Measurements from ENCODE around the gene PRR20G. TPM values are rescaled to one million over a fixed set of nuclear protein-coding genes. Genes with fewer than 3 reads are reported as not detected.

The PRR20G gene
- total RNA-seq, 3 donors from 2014 or later: not detected

DNA sequence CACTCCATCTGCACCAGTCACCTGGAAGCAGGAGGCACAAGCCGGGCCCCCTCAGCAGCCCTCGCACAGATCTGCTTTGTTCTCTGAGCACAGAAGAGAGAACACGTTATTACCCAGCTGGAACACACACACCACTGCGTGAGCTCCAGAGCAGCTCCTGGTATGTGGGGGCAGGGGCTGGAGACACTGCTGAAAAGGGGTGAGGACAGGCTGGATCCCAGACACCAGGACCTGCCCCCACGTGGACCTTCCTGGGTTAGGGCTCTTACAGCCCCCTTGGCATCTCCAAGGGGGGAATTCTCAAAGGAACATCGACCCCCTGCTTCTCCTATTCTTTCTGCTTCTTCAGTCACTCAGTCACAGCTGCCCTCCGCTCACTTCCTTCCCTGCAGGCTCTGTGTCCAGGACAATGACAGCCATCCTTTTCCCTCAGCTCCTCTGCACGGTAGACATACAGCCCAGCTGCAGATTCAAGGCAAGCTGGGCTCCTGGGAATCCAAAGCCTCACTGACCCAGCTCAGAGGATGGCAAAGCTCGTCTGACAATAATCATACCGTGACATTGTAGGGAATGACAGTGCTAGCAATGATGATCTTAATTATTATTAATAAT lies 33.7 kb downstream of the PRR20G start:
- intact Hi-C loops (cut with DNase I, micrococcal nuclease): no loop called here
- DNase-seq: no peak
- no peaks in the 10 kb centered on the region for H3K36me3 ChIP-seq (ENCODE audit: low read depth)
- H3K9me3 ChIP-seq: no peaks in the 10 kb centered on the region
- no peak for ATAC-seq
- H3K4me1 ChIP-seq (ENCODE audit: low read depth): no peaks in the 10 kb centered on the region
- TF ChIP-seq, protein P1, sequence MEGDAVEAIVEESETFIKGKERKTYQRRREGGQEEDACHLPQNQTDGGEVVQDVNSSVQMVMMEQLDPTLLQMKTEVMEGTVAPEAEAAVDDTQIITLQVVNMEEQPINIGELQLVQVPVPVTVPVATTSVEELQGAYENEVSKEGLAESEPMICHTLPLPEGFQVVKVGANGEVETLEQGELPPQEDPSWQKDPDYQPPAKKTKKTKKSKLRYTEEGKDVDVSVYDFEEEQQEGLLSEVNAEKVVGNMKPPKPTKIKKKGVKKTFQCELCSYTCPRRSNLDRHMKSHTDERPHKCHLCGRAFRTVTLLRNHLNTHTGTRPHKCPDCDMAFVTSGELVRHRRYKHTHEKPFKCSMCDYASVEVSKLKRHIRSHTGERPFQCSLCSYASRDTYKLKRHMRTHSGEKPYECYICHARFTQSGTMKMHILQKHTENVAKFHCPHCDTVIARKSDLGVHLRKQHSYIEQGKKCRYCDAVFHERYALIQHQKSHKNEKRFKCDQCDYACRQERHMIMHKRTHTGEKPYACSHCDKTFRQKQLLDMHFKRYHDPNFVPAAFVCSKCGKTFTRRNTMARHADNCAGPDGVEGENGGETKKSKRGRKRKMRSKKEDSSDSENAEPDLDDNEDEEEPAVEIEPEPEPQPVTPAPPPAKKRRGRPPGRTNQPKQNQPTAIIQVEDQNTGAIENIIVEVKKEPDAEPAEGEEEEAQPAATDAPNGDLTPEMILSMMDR (IDR thresholded peaks at IDR 0.05): no peak
- H3K4me3 ChIP-seq: no peak overlapping the region

DNA sequence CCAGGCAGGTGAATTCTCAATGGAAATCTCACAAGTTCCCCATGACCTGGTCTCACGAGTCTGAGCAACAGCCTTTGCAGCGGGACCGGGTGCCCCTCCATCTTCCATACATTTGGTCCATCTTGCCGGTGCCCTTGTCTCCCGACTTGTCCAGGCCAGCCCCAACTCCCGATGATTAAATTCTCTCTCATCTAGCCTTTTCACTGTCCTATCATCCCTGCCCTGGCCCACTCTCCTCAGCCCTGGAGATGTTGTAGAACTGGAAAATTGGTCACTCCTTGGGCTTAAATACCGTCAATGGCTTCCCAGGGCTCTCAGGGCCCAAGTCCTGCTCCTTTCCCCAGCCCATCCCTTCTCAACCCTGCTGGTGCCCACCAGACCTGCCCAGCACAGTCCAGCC lies 34.4 kb downstream of the PRR20G start:
- DNase-seq (no peak), ATAC-seq (no peak)
- no peaks in the 10 kb centered on the region for H3K36me3 ChIP-seq (ENCODE audit: low read depth)
- TF ChIP-seq, protein P1 (IDR thresholded peaks at IDR 0.05): no peak
- H3K9me3 ChIP-seq: no peaks in the 10 kb centered on the region
- no peak overlapping the region for H3K4me3 ChIP-seq
- H3K4me1 ChIP-seq (ENCODE audit: low read depth): no peaks in the 10 kb centered on the region
- intact Hi-C loops (cut with DNase I, micrococcal nuclease): no loop called here

DNA sequence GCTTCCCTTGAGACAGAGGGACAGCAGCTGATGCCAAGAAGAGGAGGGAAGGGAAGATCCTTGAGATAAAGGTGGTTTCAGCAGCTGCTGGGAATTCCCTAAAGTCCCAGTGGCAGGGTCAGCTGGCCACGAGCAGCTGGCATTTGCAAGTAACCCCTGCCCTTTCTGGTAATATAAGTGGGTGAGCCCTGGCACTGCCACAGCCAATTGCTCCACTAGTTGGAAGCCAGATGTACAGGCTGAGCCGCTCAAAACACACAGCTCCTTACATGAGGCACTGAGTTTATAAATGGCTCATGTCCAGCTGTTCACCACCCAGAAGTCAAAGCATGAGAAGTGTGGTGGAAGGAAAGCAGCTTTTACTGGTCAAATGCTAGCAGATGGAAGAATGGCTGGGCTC lies 35.4 kb downstream of the PRR20G start:
- intact Hi-C loops (cut with DNase I, micrococcal nuclease): no loop called here
- DNase-seq: no peak
- no peaks in the 10 kb centered on the region for H3K36me3 ChIP-seq (ENCODE audit: low read depth)
- ATAC-seq: no peak
- TF ChIP-seq, protein P1 (IDR thresholded peaks at IDR 0.05): no peak
- no peaks in the 10 kb centered on the region for H3K4me1 ChIP-seq (ENCODE audit: low read depth)
- no peaks in the 10 kb centered on the region for H3K9me3 ChIP-seq
- no peak overlapping the region for H3K4me3 ChIP-seq

DNA sequence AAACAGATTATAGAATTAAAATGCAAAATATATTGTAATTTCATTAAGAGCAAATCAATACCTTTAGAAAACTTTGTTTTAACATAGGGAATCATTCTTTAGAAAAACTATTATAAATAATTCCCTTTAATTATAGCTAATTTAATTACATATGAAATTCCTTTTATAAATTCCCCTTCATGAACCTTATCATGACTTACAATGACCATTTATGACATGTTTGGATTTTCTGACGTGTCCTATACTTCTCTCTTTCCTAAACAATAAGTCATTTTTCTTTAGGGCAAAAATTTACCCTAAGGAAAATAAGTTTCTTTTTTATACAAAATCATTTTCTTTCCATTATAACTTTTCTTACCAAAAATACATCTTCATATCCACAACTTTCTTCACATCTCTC lies 37.8 kb downstream of the PRR20G start:
- ATAC-seq: no peak
- Histone ChIP-seq H3K9me3 (no peaks in the 10 kb centered on the region), H3K4me1 (ENCODE audit: low read depth) (no peaks in the 10 kb centered on the region), H3K36me3 (ENCODE audit: low read depth) (no peaks in the 10 kb centered on the region), H3K4me3 (no peak overlapping the region)
- intact Hi-C loops (cut with DNase I, micrococcal nuclease): no loop called here
- TF ChIP-seq, protein P1 (IDR thresholded peaks at IDR 0.05): no peak
- no peak for DNase-seq

DNA sequence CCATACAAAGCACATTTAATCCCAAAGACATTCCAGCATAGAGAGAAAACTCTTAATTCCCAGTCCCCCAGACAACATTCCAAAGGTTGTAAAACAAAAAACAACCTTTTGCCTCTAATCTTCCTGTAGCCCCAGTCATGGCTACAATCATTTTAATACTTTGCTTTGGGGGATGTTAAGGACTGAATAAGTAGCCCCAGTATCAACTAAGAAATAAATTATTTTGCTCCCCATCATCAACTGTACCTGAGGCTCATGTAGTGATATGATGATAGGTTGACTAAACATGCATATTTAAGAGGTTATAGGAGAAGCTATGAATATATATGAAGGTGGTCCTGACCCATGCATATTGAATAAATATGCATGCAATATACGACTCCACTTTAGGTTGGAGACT lies 40.6 kb downstream of the PRR20G start:
- DNase-seq (no peak), ATAC-seq (no peak)
- Histone ChIP-seq H3K9me3 (peaks cover 3% of the 10 kb centered on the region), H3K4me3 (no peak overlapping the region), H3K4me1 (ENCODE audit: low read depth) (no peaks in the 10 kb centered on the region), H3K36me3 (ENCODE audit: low read depth) (no peaks in the 10 kb centered on the region)
- TF ChIP-seq, protein P1 (IDR thresholded peaks at IDR 0.05): no peak
- intact Hi-C loops (cut with DNase I, micrococcal nuclease): no loop called here

DNA sequence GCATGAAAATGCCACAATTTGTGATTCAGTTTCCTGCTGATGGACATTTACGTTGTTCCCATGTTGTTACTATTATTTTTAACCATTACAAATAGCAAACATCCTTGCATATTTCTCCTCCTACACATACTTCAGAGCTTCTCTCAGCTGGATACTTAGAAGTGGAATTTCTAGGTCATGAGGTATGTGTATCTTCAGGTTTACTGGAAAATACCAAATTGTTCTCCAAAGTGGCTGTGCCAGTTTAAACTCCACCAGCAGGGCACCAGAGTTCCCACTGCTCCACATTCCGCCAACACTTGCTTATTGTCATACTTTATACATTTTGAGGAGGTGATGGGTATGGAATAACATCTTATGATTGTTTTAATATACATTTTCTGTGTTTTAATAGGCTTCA lies 49.2 kb downstream of the PRR20G start:
- ATAC-seq: no peak
- TF ChIP-seq, protein P1 (IDR thresholded peaks at IDR 0.05): no peak
- no peak for DNase-seq
- intact Hi-C loops (cut with DNase I, micrococcal nuclease): no loop called here
- Histone ChIP-seq H3K4me3 (no peak overlapping the region), H3K4me1 (ENCODE audit: low read depth) (no peaks in the 10 kb centered on the region), H3K36me3 (ENCODE audit: low read depth) (no peaks in the 10 kb centered on the region), H3K9me3 (peaks cover 3% of the 10 kb centered on the region)
